GM21515 (cell line): Measurements from ENCODE around the gene DUOX1.
"Not testable (repeated sequence)": the region's sequence is repeated elsewhere in the genome, so short reads cannot be mapped to it uniquely, and the experiment has no call there.

ENCODE experiments used
- ATAC-seq: cut with Tn5 transposase; IDR thresholded peaks from one replicate; pipeline ENCODE4 v1.9.1; 2021; ENCODE audit not compliant: unreplicated experiment

Gene DUOX1

GRCh38 chr15:45120081-45120972, 9.5 kb upstream of the DUOX1 start:
- no peak for ATAC-seq

GRCh38 chr15:45121020-45121419, 8.8 kb upstream of the DUOX1 start:
- no peak for ATAC-seq

- no peak for ATAC-seq
These were observed 7.9 kb upstream of the DUOX1 start for GRCh38 chr15:45121706-45122417.

GRCh38 chr15:45122719-45123118, 7.1 kb upstream of the DUOX1 start:
- no peak for ATAC-seq

GRCh38 chr15:45123397-45123796, 6.4 kb upstream of the DUOX1 start:
- ATAC-seq: no peak

DNA sequence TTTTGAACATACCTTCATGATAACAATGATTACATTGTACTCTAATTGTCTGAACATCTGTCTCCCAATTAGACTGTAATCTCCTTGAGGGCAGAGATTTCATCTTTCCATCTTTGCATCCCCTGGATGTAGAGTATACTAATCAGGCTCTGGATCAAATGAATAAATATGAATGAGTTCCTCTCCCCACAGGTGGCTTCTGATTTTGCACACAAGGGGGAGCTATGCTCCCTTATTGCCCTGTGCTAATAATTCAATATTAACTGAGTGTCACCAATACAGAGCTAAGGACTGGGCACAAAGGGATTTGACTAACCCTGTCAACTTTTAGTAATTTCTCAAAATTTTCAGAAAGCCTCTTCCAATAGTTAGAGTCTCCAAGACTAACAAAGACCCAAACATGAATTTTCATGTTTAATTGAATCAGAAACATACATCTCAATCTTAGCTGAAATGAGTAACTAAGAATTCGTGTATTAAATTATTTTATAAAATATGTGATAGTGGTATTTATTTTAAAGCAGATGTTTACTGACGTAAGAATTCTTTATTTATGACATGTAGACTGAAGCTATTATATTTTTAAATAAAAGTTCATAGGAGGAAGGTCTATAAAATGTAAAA, 3.1 kb upstream of the DUOX1 start:
- no peak for ATAC-seq

DNA sequence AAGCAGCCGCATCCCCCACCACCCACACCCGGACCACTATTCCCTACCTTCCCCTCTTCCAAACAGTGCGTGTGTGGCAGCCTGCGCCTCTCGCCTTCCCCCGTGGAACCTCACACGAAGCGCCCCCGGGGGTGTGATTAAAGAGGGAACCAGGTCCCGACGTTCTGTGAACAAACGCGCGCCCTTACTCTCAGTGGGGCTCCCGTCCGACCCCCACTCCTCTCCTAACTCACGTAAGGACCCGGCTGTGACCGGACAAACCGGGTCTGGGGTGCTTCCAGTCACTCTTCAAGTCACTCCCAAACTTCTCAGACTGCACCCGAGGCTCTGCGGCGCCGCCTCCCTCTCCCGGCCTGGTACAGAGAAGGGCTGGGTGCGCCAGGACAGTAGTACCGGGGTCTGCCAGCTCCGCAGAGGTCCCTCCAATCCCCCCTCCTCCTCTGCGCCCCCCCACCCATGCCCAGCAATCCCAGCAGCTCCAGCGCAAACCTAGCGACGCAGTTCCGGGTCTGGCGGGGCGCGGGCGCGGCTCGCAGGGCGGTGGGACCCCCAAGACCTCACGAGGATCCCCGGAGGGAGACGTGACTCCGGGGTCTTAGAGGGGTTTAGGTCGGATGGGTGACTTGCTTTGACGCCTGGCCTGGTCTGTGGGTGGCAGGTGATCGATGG, 689 bp upstream of the DUOX1 start:
- no peak for ATAC-seq

GRCh38 chr15:45130291-45131000, 652 bp downstream of the DUOX1 start:
- ATAC-seq: no peak

DNA sequence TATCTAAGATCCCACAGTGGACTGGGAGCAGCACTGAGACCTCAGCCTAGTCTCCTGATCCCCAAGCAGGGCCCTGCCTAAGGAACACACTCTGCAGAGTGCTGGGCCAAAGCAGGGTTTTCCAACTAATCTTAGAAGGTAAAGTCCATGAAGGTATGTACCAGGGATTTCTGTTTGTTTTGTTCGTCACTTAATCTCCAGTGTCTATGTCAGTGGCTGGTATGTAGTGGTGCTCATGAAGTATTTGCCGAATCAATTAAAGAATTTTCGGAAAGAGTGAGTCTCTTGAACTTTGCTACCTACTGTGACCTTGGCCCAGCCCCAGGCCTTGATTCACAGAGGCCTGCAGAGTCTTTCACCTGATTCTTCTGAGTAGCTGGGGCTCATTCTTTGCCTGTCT, 1.7 kb downstream of the DUOX1 start:
- no peak for ATAC-seq

DNA sequence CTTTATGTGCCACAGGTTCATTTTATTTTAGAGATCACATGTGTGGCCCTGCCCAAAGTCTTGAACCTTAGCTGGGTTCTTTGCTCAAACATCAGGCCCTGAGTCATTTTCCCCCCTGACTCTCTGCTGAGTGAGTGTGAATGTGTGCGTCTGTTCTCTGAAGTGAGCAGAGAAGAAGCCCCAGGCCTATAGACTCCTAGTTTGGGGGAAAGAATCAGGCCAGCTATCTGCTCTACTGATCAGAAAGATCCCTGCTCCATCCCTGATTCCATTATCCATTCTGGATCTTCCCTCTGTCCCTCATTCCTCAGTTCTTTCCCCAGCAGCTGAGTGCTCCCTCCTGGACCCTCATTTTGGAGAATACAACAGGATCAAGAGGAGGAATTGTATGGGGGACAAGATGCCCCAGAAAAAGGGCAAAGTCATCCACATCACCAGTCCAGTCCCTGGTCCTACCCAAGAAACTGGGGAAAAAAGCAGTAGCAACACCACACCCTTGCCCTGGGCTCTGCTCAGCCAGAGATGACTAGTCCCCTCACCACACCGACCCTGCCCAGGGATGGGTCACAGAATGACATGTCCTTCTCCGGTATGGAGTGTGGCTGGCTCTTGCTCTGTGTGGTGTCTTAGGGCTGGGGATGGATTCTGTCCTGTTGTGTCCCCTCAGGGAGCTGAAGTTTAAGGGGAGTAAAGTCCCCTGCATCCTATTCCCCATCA, 3.2 kb downstream of the DUOX1 start:
- ATAC-seq: no peak

- no peak for ATAC-seq
These were observed 3.7 kb downstream of the DUOX1 start for GRCh38 chr15:45133561-45133920.

DNA sequence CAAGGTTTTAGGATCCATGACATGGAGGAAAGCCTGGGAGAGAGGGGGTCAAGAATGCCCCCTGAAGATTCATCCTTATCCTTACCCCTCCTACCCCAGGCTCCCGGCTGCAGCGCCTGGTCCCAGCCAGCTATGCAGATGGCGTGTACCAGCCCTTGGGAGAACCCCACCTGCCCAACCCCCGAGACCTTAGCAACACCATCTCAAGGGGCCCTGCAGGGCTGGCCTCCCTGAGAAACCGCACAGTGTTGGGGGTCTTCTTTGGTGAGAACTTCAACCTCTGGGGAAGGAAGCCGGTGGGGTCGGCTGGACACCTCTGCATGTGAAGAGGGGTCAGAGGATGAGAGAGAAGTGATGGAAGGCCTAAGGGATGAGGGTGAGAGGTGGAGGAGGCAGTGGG, 4.3 kb downstream of the DUOX1 start:
- ATAC-seq: no peak

GRCh38 chr15:45134682-45135604, 5.1 kb downstream of the DUOX1 start:
- ATAC-seq: no peak

- not testable (repeated sequence) for ATAC-seq
These were observed 6.0 kb downstream of the DUOX1 start for GRCh38 chr15:45135705-45136377.

DNA sequence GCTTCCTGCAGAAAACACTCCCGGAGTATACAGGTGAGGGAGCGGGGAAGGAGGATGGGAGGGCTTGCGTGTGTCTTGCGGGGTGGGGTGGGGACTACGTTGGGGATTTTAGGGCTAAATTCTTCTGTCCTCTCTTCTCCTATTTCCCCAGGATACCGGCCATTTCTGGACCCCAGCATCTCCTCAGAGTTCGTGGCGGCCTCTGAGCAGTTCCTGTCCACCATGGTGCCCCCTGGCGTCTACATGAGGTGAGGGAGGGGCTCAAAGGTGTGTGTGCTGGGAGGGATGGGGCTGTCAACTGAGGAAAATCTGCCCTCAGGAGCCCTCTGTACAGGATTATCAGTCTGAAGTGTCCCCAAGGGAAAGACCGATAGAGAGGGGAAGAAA, 6.6 kb downstream of the DUOX1 start:
- ATAC-seq: no peak

DNA sequence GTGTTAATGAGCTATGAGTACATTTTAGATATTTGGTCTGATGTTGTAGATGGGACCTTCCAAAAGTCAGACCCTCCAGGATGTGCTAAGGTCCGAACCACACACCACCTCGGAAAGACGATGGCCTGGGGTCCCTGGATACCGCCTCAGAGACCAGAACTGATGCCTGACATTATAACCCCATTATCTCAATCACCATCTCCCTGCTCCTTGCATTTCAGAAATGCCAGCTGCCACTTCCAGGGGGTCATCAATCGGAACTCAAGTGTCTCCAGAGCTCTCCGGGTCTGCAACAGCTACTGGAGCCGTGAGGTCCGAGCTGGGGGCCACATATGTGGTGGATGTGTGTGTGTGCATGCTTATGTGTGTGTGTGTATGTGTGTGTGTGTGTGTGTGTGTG, 7.9 kb downstream of the DUOX1 start:
- ATAC-seq: no peak

DNA sequence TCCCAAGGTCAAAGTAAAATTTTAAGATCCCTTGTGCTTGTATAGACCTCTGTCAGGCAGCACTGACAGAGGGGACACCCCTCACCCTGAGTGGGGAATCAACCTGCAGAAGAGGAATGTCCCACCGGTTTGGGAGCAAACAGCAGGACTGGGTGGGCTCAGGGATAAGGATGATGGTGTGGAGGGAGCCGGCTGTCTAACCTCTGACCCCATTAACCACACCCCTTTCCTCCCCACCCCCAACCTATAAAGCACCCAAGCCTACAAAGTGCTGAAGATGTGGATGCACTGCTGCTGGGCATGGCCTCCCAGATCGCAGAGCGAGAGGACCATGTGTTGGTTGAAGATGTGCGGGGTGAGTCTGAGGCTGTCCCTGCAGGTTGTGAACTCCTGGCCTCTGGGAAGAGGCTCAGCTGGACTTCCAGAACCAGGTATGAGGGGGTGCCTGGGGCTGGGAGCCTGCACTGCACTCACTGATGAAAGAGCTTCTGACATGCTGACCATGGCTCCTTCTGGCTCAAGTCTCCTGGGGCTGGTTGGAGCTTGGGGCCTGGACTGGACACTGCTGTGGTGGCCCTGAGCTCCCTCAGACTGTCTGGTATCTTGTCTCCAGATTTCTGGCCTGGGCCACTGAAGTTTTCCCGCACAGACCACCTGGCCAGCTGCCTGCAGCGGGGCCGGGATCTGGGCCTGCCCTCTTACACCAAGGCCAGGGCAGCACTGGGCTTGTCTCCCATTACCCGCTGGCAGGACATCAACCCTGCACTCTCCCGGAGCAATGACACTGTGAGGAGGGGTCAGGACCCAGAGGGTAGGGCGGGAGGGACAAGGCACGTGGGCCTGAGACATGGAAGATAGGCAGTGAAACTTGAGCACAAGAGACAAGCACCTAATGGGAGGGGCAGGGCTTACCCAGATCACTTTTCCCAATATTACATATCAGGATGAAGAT, 9.3 kb downstream of the DUOX1 start:
- no peak for ATAC-seq
